ENCODE data around the gene C14orf119. TPM values are rescaled to one million over a fixed set of nuclear protein-coding genes. Genes with fewer than 3 reads are reported as not detected.

Gene C14orf119
- total RNA-seq, 1 donor from 2014 or later: 55.3 TPM

- no peaks in the 10 kb centered on the region for H3K9me3 ChIP-seq
- no peak overlapping the region for H3K27ac ChIP-seq
- H3K4me3 ChIP-seq: no peak overlapping the region
- no peaks in the 10 kb centered on the region for H3K27me3 ChIP-seq
- ATAC-seq (no peak), DNase-seq (no peak)
- intact Hi-C loops (cut with DNase I): no loop called here
- H3K4me1 ChIP-seq: peaks cover 13% of the 10 kb centered on the region
- H3K36me3 ChIP-seq: peaks cover 86% of the 10 kb centered on the region
- no peak for TF ChIP-seq CTCF (IDR thresholded peaks at IDR 0.05)
Observed at GRCh38 chr14:23089498-23090253, 5.6 kb upstream of the C14orf119 start.

GRCh38 chr14:23090254-23090636 is 5.1 kb upstream of the C14orf119 start:
- intact Hi-C loops (cut with DNase I): no loop called here
- DNase-seq (no peak), ATAC-seq (no peak)
- H3K4me3 ChIP-seq: no peak overlapping the region
- no peak overlapping the region for H3K27ac ChIP-seq
- no peaks in the 10 kb centered on the region for H3K9me3 ChIP-seq
- peaks cover 80% of the 10 kb centered on the region for H3K36me3 ChIP-seq
- peaks cover 13% of the 10 kb centered on the region for H3K4me1 ChIP-seq
- H3K27me3 ChIP-seq: no peaks in the 10 kb centered on the region
- no peak for TF ChIP-seq CTCF (IDR thresholded peaks at IDR 0.05)

- Histone ChIP-seq H3K9me3 (no peaks in the 10 kb centered on the region), H3K36me3 (peaks cover 67% of the 10 kb centered on the region), H3K27me3 (no peaks in the 10 kb centered on the region), H3K4me1 (peaks cover 15% of the 10 kb centered on the region), H3K27ac (no peak overlapping the region), H3K4me3 (no peak overlapping the region)
- ATAC-seq (no peak), DNase-seq (no peak)
- intact Hi-C loops (cut with DNase I): no loop called here
- no peak for TF ChIP-seq CTCF (IDR thresholded peaks at IDR 0.05)
Observed at GRCh38 chr14:23091294-23092225, 3.7 kb upstream of the C14orf119 start.

- H3K9me3 ChIP-seq: no peaks in the 10 kb centered on the region
- ATAC-seq (no peak), DNase-seq (no peak)
- H3K4me1 ChIP-seq: peaks cover 31% of the 10 kb centered on the region
- no peaks in the 10 kb centered on the region for H3K27me3 ChIP-seq
- H3K4me3 ChIP-seq: no peak overlapping the region
- H3K27ac ChIP-seq: no peak overlapping the region
- intact Hi-C loops (cut with DNase I): no loop called here
- H3K36me3 ChIP-seq: peaks cover 59% of the 10 kb centered on the region
- no peak for TF ChIP-seq CTCF (IDR thresholded peaks at IDR 0.05)
Observed at GRCh38 chr14:23093104-23093503, 2.2 kb upstream of the C14orf119 start.

GRCh38 chr14:23093526-23093925 is 1.8 kb upstream of the C14orf119 start:
- no peak for TF ChIP-seq CTCF (IDR thresholded peaks at IDR 0.05)
- peaks cover 31% of the 10 kb centered on the region for H3K4me1 ChIP-seq
- no peaks in the 10 kb centered on the region for H3K27me3 ChIP-seq
- DNase-seq (no peak), ATAC-seq (no peak)
- H3K9me3 ChIP-seq: no peaks in the 10 kb centered on the region
- intact Hi-C loops (cut with DNase I): no loop called here
- H3K27ac ChIP-seq: no peak overlapping the region
- peaks cover 59% of the 10 kb centered on the region for H3K36me3 ChIP-seq
- peak overlapping the region; percentile 87 for H3K4me3 ChIP-seq

Data from upper lobe of right lung (tissue), 1 donor.